HEK293 (cell line): ENCODE measurements around the gene UPF2.

ENCODE experiments used
- ZNF221 ChIP-seq: fragments of 450-650 bp; formaldehyde crosslinking; IDR thresholded peaks from 2 replicates; pipeline ENCODE4 v1.5.1; 2017; ENCODE audit warnings: missing biosample characterization, missing genetic modification characterization, borderline replicate concordance
- ZNF791 ChIP-seq: fragments of 450-650 bp; formaldehyde crosslinking; IDR thresholded peaks from 2 replicates; pipeline ENCODE4 v1.5.1; 2016; ENCODE audit warnings: missing biosample characterization, missing genetic modification characterization
- TF ChIP-seq, protein P1 (sequence below): fragments of 450-650 bp; formaldehyde crosslinking; IDR thresholded peaks from 2 replicates; pipeline ENCODE4; 2016; ENCODE audit warnings: missing biosample characterization, missing genetic modification characterization
- TF ChIP-seq, protein P2 (sequence below): sonication (generic); formaldehyde crosslinking; IDR thresholded peaks from 2 replicates; pipeline ENCODE4 v1.8.1; 2022; ENCODE audit warnings: mild to moderate bottlenecking, moderate library complexity, missing genetic modification reagents
- TF ChIP-seq, protein P3 (sequence below): fragments of 450-650 bp; formaldehyde crosslinking; IDR thresholded peaks from 2 replicates; pipeline ENCODE4 v1.5.1; 2016; ENCODE audit warnings: missing biosample characterization, missing genetic modification characterization

DNA sequence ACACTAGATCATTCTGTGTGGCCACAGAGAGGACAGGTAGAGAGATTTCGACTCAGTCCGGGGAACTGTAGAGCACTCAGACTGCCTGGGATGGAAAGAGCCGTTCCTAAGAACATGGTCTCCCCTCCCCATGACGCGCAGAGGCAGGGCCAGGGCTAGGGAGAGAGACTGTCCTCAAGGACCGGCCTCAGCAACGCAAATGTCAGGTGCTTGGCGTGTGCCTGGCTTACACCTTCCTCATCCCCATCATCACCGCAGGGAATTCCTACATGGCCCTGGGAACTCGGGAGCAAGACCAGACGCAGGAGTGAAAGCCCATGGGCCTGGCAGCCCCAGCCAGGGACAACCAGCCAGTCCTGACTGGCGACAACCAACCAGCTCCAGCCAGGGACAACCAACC is 163.8 kb downstream of the UPF2 start:
- TF ChIP-seq, protein P1, sequence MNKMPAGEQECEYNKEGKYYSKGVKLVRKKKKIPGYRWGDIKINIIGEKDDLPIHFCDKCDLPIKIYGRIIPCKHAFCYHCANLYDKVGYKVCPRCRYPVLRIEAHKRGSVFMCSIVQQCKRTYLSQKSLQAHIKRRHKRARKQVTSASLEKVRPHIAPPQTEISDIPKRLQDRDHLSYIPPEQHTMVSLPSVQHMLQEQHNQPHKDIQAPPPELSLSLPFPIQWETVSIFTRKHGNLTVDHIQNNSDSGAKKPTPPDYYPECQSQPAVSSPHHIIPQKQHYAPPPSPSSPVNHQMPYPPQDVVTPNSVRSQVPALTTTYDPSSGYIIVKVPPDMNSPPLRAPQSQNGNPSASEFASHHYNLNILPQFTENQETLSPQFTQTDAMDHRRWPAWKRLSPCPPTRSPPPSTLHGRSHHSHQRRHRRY (tag by site-specific recombination), result no peak
- TF ChIP-seq, protein P2, sequence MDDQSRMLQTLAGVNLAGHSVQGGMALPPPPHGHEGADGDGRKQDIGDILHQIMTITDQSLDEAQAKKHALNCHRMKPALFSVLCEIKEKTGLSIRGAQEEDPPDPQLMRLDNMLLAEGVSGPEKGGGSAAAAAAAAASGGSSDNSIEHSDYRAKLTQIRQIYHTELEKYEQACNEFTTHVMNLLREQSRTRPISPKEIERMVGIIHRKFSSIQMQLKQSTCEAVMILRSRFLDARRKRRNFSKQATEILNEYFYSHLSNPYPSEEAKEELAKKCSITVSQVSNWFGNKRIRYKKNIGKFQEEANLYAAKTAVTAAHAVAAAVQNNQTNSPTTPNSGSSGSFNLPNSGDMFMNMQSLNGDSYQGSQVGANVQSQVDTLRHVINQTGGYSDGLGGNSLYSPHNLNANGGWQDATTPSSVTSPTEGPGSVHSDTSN (CRISPR knock-in tag), result no peak
- TF ChIP-seq ZNF791, result no peak
- TF ChIP-seq ZNF221 (tag by site-specific recombination), result no peak
- TF ChIP-seq, protein P3, sequence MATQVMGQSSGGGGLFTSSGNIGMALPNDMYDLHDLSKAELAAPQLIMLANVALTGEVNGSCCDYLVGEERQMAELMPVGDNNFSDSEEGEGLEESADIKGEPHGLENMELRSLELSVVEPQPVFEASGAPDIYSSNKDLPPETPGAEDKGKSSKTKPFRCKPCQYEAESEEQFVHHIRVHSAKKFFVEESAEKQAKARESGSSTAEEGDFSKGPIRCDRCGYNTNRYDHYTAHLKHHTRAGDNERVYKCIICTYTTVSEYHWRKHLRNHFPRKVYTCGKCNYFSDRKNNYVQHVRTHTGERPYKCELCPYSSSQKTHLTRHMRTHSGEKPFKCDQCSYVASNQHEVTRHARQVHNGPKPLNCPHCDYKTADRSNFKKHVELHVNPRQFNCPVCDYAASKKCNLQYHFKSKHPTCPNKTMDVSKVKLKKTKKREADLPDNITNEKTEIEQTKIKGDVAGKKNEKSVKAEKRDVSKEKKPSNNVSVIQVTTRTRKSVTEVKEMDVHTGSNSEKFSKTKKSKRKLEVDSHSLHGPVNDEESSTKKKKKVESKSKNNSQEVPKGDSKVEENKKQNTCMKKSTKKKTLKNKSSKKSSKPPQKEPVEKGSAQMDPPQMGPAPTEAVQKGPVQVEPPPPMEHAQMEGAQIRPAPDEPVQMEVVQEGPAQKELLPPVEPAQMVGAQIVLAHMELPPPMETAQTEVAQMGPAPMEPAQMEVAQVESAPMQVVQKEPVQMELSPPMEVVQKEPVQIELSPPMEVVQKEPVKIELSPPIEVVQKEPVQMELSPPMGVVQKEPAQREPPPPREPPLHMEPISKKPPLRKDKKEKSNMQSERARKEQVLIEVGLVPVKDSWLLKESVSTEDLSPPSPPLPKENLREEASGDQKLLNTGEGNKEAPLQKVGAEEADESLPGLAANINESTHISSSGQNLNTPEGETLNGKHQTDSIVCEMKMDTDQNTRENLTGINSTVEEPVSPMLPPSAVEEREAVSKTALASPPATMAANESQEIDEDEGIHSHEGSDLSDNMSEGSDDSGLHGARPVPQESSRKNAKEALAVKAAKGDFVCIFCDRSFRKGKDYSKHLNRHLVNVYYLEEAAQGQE, result no peak
